IPS-18c (cell line): Measurements from ENCODE around the gene SNCAIP.
"Not testable (repeated sequence)": the region's sequence is repeated elsewhere in the genome, so short reads cannot be mapped to it uniquely, and the experiment has no call there.

Experiments
- H3K4me3 ChIP-seq: 2 replicates; pipeline ENCODE4 v1.7.0; 2013; ENCODE audit warnings: low read depth, mild to moderate bottlenecking, low read length, moderate library complexity; ENCODE audit not compliant: insufficient read depth
- H3K9me3 ChIP-seq: one replicate; pipeline ENCODE4 v1.6.1; 2013; ENCODE audit warnings: mild to moderate bottlenecking, low read length, moderate library complexity; ENCODE audit not compliant: control insufficient read depth, insufficient read depth

SNCAIP gene

DNA sequence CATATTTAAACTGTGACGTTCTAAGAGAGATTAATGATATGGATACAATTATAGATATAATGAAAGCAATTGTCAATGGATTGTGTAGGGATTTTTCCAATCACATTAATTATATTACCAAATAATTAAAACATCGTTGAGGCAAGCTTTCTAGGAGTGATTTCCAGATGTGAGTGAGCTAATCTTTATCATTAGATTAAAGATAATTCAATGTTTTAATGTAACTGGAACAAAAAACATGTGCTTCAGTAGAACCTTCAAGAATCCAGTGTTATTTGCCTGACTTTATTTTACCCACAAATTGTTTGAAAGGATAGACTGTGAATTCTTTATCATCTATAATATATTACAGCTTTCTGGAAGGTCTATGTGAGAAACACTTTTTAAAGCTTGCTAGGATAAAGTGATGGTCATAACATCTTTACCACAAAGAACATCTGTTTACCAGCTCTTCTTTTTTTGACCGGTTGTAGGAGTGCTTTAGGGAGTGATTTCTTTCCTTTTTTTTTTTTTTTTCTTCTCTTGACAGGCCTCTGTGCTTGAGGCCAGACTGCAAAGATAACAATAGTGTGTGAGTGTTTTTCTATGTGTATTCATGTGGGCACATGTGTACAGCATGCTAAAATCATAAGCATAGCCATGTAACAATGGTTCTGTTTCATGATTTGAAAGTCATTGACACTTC, 35.0 kb downstream of the SNCAIP start:
- Histone ChIP-seq H3K4me3 (no peak overlapping the region), H3K9me3 (no peaks in the 10 kb centered on the region)

DNA sequence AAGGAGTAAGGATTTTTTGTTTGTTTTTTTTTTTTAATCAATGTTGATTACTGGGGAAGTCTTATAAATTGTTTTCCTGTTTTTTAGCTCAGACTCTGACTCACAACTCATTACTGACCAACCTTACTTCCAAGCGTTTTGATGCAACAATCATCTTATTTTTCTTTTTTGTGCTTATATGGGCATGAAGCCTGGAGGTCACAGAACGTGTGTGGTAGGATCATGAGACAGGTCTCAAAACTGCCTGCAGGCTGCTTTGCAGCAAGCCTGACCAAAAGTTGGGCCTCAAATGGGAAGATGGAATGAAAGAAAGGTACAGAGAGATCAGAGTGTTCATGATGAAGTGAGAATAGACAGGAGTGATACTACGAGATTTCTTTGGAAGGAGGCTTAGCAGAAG, 38.5 kb downstream of the SNCAIP start:
- no peak overlapping the region for H3K4me3 ChIP-seq
- H3K9me3 ChIP-seq, result no peaks in the 10 kb centered on the region

DNA sequence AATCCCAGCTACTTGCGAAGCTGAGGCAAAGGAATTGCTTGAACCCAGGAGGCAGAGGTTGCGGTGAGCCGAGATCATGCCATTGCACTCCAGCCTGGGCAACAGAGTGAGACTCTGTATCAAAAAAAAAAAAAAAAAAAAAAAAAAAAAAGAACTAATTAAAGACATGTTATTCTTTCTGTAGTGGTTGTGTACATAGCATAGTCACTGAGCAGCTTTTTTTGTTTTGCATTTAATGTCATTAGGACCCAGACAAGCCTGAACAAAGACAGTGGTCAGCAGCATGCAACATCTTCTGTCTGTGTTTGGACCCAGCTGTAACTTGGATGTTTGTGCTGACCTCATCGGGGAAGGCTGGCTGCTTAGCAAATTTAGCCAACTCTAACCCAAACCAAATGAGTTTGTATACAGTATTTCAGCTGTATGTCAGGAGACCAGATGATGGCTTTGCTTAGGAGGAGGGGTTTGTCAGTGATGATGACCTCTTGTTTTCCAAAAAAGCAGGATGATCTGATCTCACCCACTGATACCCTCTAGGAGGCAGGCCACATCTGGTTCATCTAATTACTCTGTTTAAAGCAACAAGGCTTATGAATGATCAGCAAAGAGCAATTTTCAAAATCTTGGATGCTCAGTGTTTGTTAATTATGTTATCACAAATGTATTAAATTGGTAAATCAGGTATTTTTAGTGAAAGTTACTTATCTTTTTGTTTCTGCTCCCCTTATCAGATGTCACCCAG, 39.5 kb downstream of the SNCAIP start:
- H3K4me3 ChIP-seq, result no peak overlapping the region
- H3K9me3 ChIP-seq, result no peaks in the 10 kb centered on the region

DNA sequence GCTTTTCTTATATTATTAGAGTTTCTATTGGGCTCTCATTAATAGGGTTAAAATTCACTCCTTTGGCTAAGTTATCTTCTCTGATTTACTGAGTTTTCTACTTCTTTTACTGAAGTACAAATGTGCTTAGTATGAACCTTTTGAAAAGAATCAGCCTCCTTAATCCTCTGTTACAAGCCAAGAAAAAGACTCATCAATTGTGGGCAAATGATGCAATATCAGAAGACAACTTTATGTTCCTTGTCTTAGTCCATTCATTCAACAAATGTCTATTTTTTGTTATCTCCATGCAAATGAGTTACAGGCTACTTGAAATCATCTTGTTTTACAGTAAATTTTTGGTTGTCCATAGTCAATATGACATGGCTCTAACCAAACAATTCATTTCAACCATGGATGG, 40.3 kb downstream of the SNCAIP start:
- no peaks in the 10 kb centered on the region for H3K9me3 ChIP-seq
- H3K4me3 ChIP-seq, result no peak overlapping the region

DNA sequence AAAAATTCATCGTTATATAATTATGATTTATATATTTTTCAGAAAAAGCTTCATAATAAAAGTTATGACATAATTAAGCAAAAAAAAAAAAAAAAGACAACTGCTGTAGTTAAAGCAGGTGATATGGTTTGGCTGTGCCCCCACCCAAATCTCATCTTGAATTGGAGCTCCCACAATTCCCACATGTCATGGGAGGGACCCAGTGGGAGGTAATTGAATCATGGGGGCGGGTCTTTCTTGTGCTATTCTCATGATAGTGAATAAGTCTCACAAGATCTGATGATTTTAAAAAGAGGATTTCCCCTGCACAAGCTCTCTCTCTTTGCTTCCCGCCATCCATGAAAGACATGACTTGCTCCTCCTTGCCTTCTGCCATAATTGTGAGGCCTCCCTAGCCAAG, 41.3 kb downstream of the SNCAIP start:
- H3K4me3 ChIP-seq, H3K9me3 ChIP-seq: not testable (repeated sequence)

DNA sequence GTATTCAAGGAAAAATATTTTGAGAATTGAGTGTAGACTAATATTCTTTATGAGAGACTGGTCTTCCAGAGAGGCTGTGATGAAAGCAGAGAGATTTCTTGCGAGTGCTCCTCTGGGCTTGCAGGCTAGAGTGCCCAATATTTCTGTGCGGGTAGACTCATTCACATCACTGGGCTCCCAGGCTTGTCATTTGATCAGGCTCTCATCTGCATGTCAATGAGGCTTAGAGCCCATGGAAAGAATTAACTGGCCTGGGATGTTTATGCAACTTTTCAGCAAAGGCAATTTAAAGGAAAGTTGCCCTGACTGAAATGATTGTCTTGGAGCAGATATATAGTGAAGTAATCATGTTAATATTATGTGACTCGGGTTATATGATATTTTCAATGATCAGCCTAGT, 42.3 kb downstream of the SNCAIP start:
- no peaks in the 10 kb centered on the region for H3K9me3 ChIP-seq
- no peak overlapping the region for H3K4me3 ChIP-seq

DNA sequence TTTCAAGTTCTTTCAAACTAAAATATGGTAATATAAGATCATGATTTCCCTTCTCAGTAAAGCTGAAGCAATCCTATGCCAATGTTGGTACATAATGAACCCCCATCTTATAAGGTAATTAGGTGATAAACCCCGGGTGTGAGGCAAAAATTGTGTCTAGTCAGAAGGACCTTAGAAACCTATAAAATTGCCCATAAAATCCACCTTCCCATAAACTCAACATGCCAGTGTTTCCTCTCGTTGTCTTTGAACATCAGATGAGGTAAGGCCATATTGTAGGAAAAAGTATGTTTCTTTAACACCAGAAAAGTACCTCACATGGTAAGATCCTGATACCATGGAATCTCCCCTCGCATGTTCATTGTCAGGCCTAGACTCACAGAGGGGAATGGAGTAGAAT, 43.3 kb downstream of the SNCAIP start:
- Histone ChIP-seq H3K4me3 (no peak overlapping the region), H3K9me3 (no peaks in the 10 kb centered on the region)

DNA sequence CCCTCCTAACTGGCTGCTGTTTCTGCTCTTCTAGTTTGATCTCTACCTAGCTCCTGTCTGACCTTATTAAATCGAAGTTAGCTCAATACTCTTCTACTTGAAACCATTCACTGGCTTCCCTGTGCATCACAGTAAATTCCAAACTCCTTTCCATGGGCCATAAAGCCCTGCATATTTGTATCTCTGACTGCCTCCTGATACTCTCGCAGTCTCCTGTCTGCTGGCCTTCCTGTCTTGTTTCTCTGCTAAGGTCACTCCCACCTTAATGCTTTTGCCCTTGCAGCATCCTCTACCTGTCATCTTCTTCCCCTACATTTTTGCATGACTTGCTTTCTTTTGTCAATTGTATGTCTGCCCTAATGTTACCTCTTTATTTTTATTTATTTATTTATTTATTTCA, 44.8 kb downstream of the SNCAIP start:
- H3K4me3 ChIP-seq, result no peak overlapping the region
- no peaks in the 10 kb centered on the region for H3K9me3 ChIP-seq

DNA sequence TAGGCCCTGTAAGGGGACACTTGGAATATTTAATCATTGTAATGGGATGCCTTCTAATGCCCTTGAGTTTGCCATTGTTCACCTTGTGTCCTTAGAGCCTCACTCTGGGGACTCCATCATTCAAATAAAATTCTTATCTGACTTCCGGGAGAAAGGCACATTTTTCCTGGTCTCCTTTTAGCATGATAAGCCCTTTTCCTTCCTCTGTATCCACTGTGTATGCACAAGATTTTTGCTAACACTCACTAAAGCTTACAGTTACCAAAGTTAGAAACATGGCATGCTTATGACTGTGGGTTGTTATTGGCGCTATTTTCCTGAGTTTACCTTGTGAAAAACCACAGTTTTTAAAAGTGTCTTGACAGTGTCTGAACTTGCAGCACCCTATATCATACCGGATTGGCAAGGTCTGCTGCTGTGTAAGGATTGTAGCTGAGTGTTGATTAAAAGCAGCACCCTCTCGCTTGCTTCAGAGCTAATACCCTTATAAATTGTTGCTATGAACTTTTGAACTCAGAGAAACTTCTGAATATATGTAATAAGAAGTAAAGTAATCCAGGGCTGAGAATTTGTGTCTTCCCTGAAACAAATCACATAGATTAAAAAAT, 46.4 kb downstream of the SNCAIP start:
- Histone ChIP-seq H3K4me3 (no peak overlapping the region), H3K9me3 (no peaks in the 10 kb centered on the region)

DNA sequence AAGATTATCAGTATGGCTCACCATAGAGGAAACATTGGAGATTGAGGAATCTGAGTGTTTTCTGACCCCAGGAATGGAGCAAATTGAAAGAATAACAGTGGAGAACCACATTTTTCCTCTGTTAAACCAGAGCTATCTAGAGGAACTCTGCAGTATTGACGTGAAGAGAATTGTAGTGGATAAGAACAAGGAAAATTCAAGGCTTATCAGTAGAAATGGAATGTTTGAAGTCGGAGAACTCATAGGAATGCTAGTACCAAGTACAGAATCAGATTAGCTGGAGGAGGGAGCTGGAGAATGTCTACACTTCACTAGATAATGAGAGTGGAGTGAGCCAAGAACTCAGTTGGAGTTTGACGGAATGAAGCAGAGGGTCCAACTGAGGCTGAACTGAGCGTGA, 50.3 kb downstream of the SNCAIP start:
- H3K9me3 ChIP-seq, result no peaks in the 10 kb centered on the region
- no peak overlapping the region for H3K4me3 ChIP-seq

DNA sequence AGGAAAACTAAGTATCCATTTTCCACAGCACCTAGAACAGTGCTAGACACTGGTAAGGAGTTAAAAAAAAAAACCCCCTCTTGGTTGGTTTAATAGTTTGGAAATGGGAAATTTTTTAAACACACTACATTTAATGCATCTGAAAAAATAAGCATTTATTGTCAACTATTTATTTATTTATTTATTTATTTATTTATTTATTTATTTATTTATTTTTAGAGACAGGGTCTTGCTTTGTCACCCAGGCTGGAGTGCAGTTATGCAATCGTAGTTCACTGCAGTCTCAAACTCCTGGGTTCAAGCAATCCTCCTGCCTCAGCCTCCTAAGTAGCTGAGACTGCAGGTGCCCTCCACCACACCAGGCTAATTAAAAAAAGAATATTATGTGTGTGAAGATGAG, 51.6 kb downstream of the SNCAIP start:
- Histone ChIP-seq H3K9me3 (no peaks in the 10 kb centered on the region), H3K4me3 (no peak overlapping the region)

DNA sequence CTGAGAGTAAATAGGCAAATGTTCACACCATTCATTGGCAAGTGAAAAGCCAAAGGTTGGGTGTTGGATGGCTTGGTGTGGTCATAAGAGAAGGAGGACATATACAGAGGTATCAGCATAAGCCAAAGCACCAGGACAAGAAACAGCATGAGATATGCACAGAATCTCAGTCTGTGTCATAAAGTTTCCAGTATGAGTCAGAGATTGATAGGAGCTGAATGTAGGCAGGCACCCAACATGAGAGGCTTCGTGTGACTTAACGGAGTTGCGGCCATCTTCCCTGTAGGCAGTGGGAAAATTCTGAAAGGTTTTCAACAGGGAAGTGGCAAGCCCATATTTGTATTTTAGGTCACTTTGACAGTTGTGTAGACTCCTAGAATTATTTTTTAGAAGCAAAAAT, 54.5 kb downstream of the SNCAIP start:
- H3K9me3 ChIP-seq, result no peaks in the 10 kb centered on the region
- no peak overlapping the region for H3K4me3 ChIP-seq

DNA sequence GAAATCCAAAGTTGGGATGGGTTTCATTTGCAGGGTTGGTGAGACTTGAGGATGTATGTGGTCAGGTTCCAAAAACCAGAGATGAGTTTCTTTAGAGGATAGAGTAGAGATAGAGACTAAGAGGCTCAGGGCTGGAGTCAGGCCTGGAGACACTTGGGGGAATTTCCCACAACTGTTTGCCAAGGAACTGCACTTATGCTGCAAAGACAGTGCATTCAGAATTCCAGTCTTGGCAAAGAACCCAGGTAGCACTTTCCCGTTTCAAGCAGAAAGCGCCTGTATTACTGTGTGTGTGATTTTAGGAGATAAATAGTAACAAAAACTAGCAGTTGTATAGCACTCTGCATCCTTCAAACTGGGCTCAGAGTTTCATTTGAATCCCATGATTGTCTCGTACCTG, 55.4 kb downstream of the SNCAIP start:
- Histone ChIP-seq H3K9me3 (no peaks in the 10 kb centered on the region), H3K4me3 (no peak overlapping the region)

DNA sequence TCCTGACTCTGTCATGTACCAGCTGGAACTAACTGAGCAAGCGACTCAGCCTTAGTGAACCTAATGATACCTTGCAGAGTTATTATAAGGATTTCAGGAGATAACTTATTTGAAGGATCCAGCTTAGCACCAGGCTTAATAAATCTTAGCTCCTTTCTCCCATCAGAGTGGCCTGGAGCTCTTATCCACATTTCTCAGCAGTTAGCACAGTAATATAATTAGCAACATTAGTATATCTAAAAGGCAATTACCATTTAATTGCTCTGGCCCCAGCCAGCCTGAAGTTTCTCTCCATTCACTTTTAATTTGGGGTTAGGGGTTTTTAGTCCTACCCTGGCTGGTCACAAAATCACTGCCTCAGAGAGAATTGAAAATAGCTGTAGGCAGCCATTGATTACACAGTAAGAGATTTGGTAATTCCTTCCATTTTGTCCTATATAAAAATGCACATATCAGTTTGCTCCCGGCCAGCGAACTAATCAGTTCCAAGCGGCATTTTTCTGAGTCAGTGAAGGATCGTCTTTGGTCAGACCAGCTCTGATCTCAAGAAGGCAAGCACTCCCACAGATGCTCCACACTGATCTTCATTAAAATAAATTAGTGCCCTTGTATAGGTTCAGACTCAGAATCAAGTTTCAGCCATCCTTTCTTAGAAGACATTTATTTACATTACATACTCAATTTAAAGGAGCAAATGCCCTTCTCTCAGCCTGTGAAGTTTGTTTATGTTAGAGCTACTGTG, 56.6 kb downstream of the SNCAIP start:
- H3K9me3 ChIP-seq, result no peaks in the 10 kb centered on the region
- H3K4me3 ChIP-seq, result no peak overlapping the region

DNA sequence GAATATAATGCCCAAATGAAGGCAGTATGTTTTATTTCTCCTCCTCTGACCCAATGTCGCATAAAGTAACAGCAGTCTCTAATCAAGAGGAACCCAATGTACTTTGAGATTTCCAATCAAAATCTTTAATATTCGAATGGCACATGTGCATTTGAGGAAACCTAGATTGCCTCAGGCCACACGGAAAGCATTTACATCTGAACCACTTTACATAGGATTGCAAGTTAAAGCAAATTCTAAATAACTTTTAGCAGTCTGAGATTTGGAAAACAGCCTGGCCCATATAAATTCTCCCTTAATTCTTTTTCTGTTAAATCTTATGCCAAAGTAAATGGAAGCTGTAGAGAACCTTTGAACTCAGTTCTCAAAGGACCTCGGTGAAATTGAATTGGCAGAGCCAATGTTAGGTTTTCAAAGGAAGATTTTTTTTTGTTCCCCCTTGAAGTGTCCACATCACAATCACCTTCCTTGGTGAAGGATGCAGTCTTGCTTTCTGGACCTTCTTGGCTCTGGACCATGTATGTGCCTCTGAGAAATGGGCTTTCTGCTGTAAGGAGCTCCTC, 57.3 kb downstream of the SNCAIP start:
- H3K9me3 ChIP-seq, result no peaks in the 10 kb centered on the region
- no peak overlapping the region for H3K4me3 ChIP-seq

DNA sequence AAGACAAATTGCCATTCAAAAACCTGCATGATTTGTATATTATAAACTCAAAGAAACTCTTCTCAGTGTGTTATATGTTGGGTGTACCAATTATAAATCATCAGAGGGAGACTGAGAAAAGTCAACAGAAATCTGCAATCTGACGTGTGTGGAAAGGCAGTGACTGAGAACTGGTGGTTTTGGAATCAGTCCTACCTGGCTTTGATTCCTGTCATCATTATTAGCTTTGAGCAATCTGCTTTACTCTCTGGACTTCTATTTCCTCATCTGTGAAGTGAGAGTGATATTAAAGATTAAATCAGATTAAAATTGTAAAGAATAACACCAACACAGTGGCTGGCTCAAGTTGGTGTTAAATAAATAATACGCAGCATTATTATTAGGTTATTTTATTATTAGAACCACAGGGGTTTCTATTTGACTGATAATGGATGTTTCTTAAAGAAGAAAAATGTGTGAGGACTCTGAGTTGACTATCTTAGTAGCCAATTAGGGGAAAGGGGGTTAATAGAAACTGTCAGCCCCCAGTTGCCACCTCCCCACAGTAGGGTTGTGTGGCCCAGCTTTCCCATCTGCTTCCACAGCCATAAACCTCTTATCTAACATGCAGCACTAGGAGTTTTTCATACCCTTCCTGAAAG, 59.6 kb downstream of the SNCAIP start:
- no peak overlapping the region for H3K4me3 ChIP-seq
- no peaks in the 10 kb centered on the region for H3K9me3 ChIP-seq

DNA sequence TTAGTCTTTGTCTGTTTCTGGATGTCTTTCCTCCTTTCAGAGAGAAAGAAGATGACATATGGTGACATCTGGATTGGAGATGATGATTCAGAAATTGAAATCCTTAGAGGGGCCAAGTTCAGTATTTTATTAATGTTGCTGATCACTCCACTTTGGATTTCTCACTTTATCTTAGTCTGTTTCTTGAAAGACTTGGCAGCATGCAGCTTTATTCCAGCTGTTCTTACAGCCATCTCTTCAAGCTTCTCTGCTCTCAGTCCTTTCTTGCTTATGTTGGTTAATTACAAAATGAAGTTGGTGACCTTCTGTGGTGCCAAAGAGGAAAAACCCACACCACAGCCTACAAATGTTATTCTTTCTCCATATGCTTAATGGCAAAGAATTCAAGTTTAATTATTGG, 62.1 kb downstream of the SNCAIP start:
- no peak overlapping the region for H3K4me3 ChIP-seq
- H3K9me3 ChIP-seq, result no peaks in the 10 kb centered on the region
